Lung (tissue), 12 donors: Measurements from ENCODE around the gene SEMA4C. TPM values are rescaled to one million over a fixed set of nuclear protein-coding genes. Genes with fewer than 3 reads are reported as not detected.

Source experiments
- ATAC-seq: fragments of 200-7000 bp; cut with Tn5 transposase; one replicate; pipeline ENCODE4 v1.9.1; 2020; ENCODE audit warnings: moderate number of reproducible peaks; ENCODE audit not compliant: insufficient read depth, low FRiP score
- DNase-seq, 3 donors: peaks; one replicate each; pipeline ENCODE4 v3.0.0-alpha.2; 2013 to 2017
- H3K27ac ChIP-seq, 2 donors: one replicate each; pipeline ENCODE4 v1.5.1; 2013; ENCODE audit warnings: mild to moderate bottlenecking in 2 of 2, moderate library complexity in 2 of 2, control low read depth in 1 of 2, inconsistent platforms in 1 of 2, low read depth in 1 of 2, low read length in 1 of 2
- H3K27me3 ChIP-seq, 3 donors: one replicate each; pipeline ENCODE4 v1.5.1; 2013; ENCODE audit warnings: low read length in 2 of 3; ENCODE audit not compliant: control insufficient read depth in 3 of 3, insufficient read depth in 3 of 3
- H3K36me3 ChIP-seq, 4 donors: one replicate each; pipeline ENCODE4 v1.5.1; 2013; ENCODE audit warnings: low read length in 4 of 4, mild to moderate bottlenecking in 1 of 4, moderate library complexity in 1 of 4; ENCODE audit not compliant: control insufficient read depth in 4 of 4, insufficient read depth in 4 of 4
- H3K4me1 ChIP-seq, 5 donors: one replicate each; pipeline ENCODE4 v1.5.1; 2013; ENCODE audit warnings: low read length in 5 of 5, mild to moderate bottlenecking in 2 of 5, moderate library complexity in 1 of 5; ENCODE audit not compliant: control insufficient read depth in 5 of 5, insufficient read depth in 5 of 5
- H3K4me3 ChIP-seq: one replicate; pipeline ENCODE4 v1.5.1; 2013; ENCODE audit warnings: mild to moderate bottlenecking, control low read depth, moderate library complexity
- H3K9ac ChIP-seq, 2 donors: one replicate each; pipeline ENCODE4 v1.5.1; 2013; ENCODE audit warnings: low read length in 2 of 2, control low read depth in 1 of 2; ENCODE audit not compliant: insufficient read depth in 1 of 2
- H3K9me3 ChIP-seq, 4 donors: one replicate each; pipeline ENCODE4 v1.5.1; 2013; ENCODE audit warnings: low read length in 3 of 4, mild to moderate bottlenecking in 1 of 4, moderate library complexity in 1 of 4; ENCODE audit not compliant: control insufficient read depth in 4 of 4, insufficient read depth in 3 of 4
- CTCF ChIP-seq: IDR thresholded peaks from 2 replicates; pipeline ENCODE4 v1.5.1; 2012; ENCODE audit warnings: mild to moderate bottlenecking; ENCODE audit errors: control extremely low read depth, extremely low read depth
- WGBS, 2 donors: extraction: QIAGEN DNeasy Blood & Tissue Kit; methylation state at CpG; one replicate each; pipeline ENCODE4 v1.1.7; 2013; 5-methylcytosine and 5-hydroxymethylcytosine counted together
- polyA plus RNA-seq, 2 donors: library from polyadenylated mRNA; stranded (reverse); fragments of 200-250 nt; gene quantifications; one replicate each; pipeline ENCODE4 v1.2.1, GENCODE V29; 2013
- total RNA-seq, 2 donors: library from RNA; depleted of rRNA in 1 of 2; stranded (reverse); fragments of >200 nt in 1 of 2; gene quantifications; one replicate each; pipeline ENCODE4 v1.2.1, GENCODE V29; 2014 to 2021
- donor health status: control.
- donor health status: control.
- donor health status: Bipolar disorder and iron deficiency.
- donor health status: healthy.
- donor health status: DM: yes; HTN: yes; CAD: no.

The SEMA4C gene
- total and polyA plus RNA-seq, 4 donors: 18.8 to 42.0 (median 28.8) TPM

- DNase-seq: no peak
- Histone ChIP-seq H3K27me3 (no peaks in the 10 kb centered on the region), H3K9ac (no peak overlapping the region), H3K4me1 (peaks cover 7 to 38% (median 23%) of the 10 kb centered on the region in 5 donors), H3K36me3 (peaks cover 0 to 14% (median 5%) of the 10 kb centered on the region in 4 donors), H3K4me3 (no peak overlapping the region), H3K27ac (no peak overlapping the region), H3K9me3 (no peaks in the 10 kb centered on the region)
- no peak for ATAC-seq
- TF ChIP-seq CTCF: no peak
- 84 to 85% methylated on average over 8 of the region's 8 CpGs for WGBS, 2 donors
Observed at GRCh38 chr2:96817882-96818281, 52.0 kb downstream of the SEMA4C start.

- H3K4me1 ChIP-seq: peaks cover 7 to 38% (median 23%) of the 10 kb centered on the region in 5 donors
- WGBS, 2 donors: 3 to 7% methylated on average over 68 to 89 of the region's 89 CpGs
- ATAC-seq: no peak
Observed at GRCh38 chr2:96816836-96817702, 52.8 kb downstream of the SEMA4C start.

GRCh38 chr2:96816127-96816835 lies 53.6 kb downstream of the SEMA4C start, which contains the start of gene CNNM3:
TSS of gene CNNM3 (plus strand) at chr2:96816268. CDS start at chr2:96816278, 10 bp downstream.
- peak within 1 kb of the TSS in 1 of 2 donors; percentile 0 for H3K9ac ChIP-seq
- 0% methylated on average over 60 to 103 of the region's 103 CpGs for WGBS, 2 donors
- peak; percentile 96 to 97 (median 97) for DNase-seq

More at GRCh38 chr2:96816836-96817702, 52.8 kb downstream of the SEMA4C start:
- TF ChIP-seq CTCF: no peak
- Histone ChIP-seq H3K9me3 (no peaks in the 10 kb centered on the region), H3K36me3 (peaks cover 0 to 14% (median 4%) of the 10 kb centered on the region in 4 donors), H3K4me3 (peak overlapping the region; percentile 89), H3K9ac (no peak overlapping the region), H3K27me3 (no peaks in the 10 kb centered on the region), H3K27ac (peak overlapping the region; percentile 4 to 94)
- DNase-seq: peak in 1 of 3 donors; percentile 21

More at GRCh38 chr2:96816127-96816835, 53.6 kb downstream of the SEMA4C start, which contains the start of gene CNNM3:
- H3K27me3 ChIP-seq: no peaks in the 10 kb centered on the region
- peak within 1 kb of the TSS; percentile 89 for H3K4me3 ChIP-seq
- no peaks in the 10 kb centered on the region for H3K9me3 ChIP-seq
- ATAC-seq: peak; percentile 97
- TF ChIP-seq CTCF: peak; percentile 27
- peaks cover 8 to 38% (median 23%) of the 10 kb centered on the region in 5 donors for H3K4me1 ChIP-seq
- peak within 1 kb of the TSS; percentile 94 to 97 for H3K27ac ChIP-seq
- H3K36me3 ChIP-seq: peaks cover 0 to 14% (median 4%) of the 10 kb centered on the region in 4 donors
